ENCODE measurements around the gene GLUD1. TPM values are rescaled to one million over a fixed set of nuclear protein-coding genes. Genes with fewer than 3 reads are reported as not detected.
"Not testable (repeated sequence)": the region's sequence is repeated elsewhere in the genome, so short reads cannot be mapped to it uniquely, and the experiment has no call there.

Gene GLUD1
- polyA plus RNA-seq, 1 donor from 2014 or later, result 107 TPM

GRCh38 chr10:87013528-87013927 is 81.1 kb downstream of the GLUD1 start:
- not testable (repeated sequence) for H3K4me3 ChIP-seq (ENCODE audit: low read length); H3K9me2 ChIP-seq (ENCODE audit: insufficient read depth, low read length); H3F3A ChIP-seq (ENCODE audit: insufficient read depth, low read length, poor library complexity, severe bottlenecking); H3K9me3 ChIP-seq (ENCODE audit: low read length); H3K9ac ChIP-seq (ENCODE audit: low read length); H2AFZ ChIP-seq (ENCODE audit: low read depth, low read length); H3K27me3 ChIP-seq (ENCODE audit: insufficient read depth, low read depth, low read length); H3K27ac ChIP-seq (ENCODE audit: low read length); H3K4me2 ChIP-seq (ENCODE audit: low read length); H3K36me3 ChIP-seq (ENCODE audit: insufficient read depth, low read length); H3K79me2 ChIP-seq (replicated peaks; ENCODE audit: insufficient read depth, low read length); H4K20me1 ChIP-seq (ENCODE audit: insufficient read depth)

GRCh38 chr10:87009134-87009696 is 85.4 kb downstream of the GLUD1 start:
- H3K9me3 ChIP-seq (ENCODE audit: low read length); H4K20me1 ChIP-seq (ENCODE audit: insufficient read depth); H3K9ac ChIP-seq (ENCODE audit: low read length); H2AFZ ChIP-seq (ENCODE audit: low read depth, low read length); H3K36me3 ChIP-seq (ENCODE audit: insufficient read depth, low read length); H3F3A ChIP-seq (ENCODE audit: insufficient read depth, low read length, poor library complexity, severe bottlenecking); H3K27me3 ChIP-seq (ENCODE audit: insufficient read depth, low read depth, low read length); H3K79me2 ChIP-seq (replicated peaks; ENCODE audit: insufficient read depth, low read length); H3K4me3 ChIP-seq (ENCODE audit: low read length); H3K4me2 ChIP-seq (ENCODE audit: low read length); H3K27ac ChIP-seq (ENCODE audit: low read length); H3K9me2 ChIP-seq (ENCODE audit: insufficient read depth, low read length): not testable (repeated sequence)

- H2AFZ ChIP-seq (ENCODE audit: low read depth, low read length), result not testable (repeated sequence)
Measured at GRCh38 chr10:87008303-87008702, 86.3 kb downstream of the GLUD1 start.

GRCh38 chr10:87007674-87008073 is 87.0 kb downstream of the GLUD1 start:
- H3K9me3 ChIP-seq (ENCODE audit: low read length); H3K4me3 ChIP-seq (ENCODE audit: low read length); H3K27ac ChIP-seq (ENCODE audit: low read length); H3K4me2 ChIP-seq (ENCODE audit: low read length); H3F3A ChIP-seq (ENCODE audit: insufficient read depth, low read length, poor library complexity, severe bottlenecking); H2AFZ ChIP-seq (ENCODE audit: low read depth, low read length); H3K79me2 ChIP-seq (replicated peaks; ENCODE audit: insufficient read depth, low read length); H3K9me2 ChIP-seq (ENCODE audit: insufficient read depth, low read length); H3K27me3 ChIP-seq (ENCODE audit: insufficient read depth, low read depth, low read length); H4K20me1 ChIP-seq (ENCODE audit: insufficient read depth); H3K9ac ChIP-seq (ENCODE audit: low read length); H3K36me3 ChIP-seq (ENCODE audit: insufficient read depth, low read length): not testable (repeated sequence)

More at GRCh38 chr10:87008303-87008702, 86.3 kb downstream of the GLUD1 start:
- not testable (repeated sequence) for H3K9ac ChIP-seq (ENCODE audit: low read length); H3K27ac ChIP-seq (ENCODE audit: low read length); H3K36me3 ChIP-seq (ENCODE audit: insufficient read depth, low read length); H3K9me3 ChIP-seq (ENCODE audit: low read length); H3K4me3 ChIP-seq (ENCODE audit: low read length); H3F3A ChIP-seq (ENCODE audit: insufficient read depth, low read length, poor library complexity, severe bottlenecking); H4K20me1 ChIP-seq (ENCODE audit: insufficient read depth); H3K27me3 ChIP-seq (ENCODE audit: insufficient read depth, low read depth, low read length); H3K9me2 ChIP-seq (ENCODE audit: insufficient read depth, low read length); H3K4me2 ChIP-seq (ENCODE audit: low read length); H3K79me2 ChIP-seq (replicated peaks; ENCODE audit: insufficient read depth, low read length)

GRCh38 chr10:87007124-87007523 is 87.5 kb downstream of the GLUD1 start:
- H2AFZ ChIP-seq (ENCODE audit: low read depth, low read length); H3K4me3 ChIP-seq (ENCODE audit: low read length); H3K4me2 ChIP-seq (ENCODE audit: low read length); H4K20me1 ChIP-seq (ENCODE audit: insufficient read depth); H3F3A ChIP-seq (ENCODE audit: insufficient read depth, low read length, poor library complexity, severe bottlenecking); H3K79me2 ChIP-seq (replicated peaks; ENCODE audit: insufficient read depth, low read length); H3K36me3 ChIP-seq (ENCODE audit: insufficient read depth, low read length); H3K9me3 ChIP-seq (ENCODE audit: low read length); H3K27me3 ChIP-seq (ENCODE audit: insufficient read depth, low read depth, low read length); H3K9me2 ChIP-seq (ENCODE audit: insufficient read depth, low read length); H3K27ac ChIP-seq (ENCODE audit: low read length); H3K9ac ChIP-seq (ENCODE audit: low read length): not testable (repeated sequence)

- H3K36me3 ChIP-seq (ENCODE audit: insufficient read depth, low read length), result no peaks in the 10 kb centered on the region
- H3K27ac ChIP-seq (ENCODE audit: low read length), result no peak overlapping the region
- H2AFZ ChIP-seq (ENCODE audit: low read depth, low read length), result no peak overlapping the region
- no peak overlapping the region for H3K4me3 ChIP-seq (ENCODE audit: low read length)
- no peaks in the 10 kb centered on the region for H4K20me1 ChIP-seq (ENCODE audit: insufficient read depth)
- H3K9me2 ChIP-seq (ENCODE audit: insufficient read depth, low read length), result no peaks in the 10 kb centered on the region
- no peaks in the 10 kb centered on the region for H3K9me3 ChIP-seq (ENCODE audit: low read length)
- H3K9ac ChIP-seq (ENCODE audit: low read length), result no peak overlapping the region
- no peaks in the 10 kb centered on the region for H3K79me2 ChIP-seq (replicated peaks; ENCODE audit: insufficient read depth, low read length)
- H3K27me3 ChIP-seq (ENCODE audit: insufficient read depth, low read depth, low read length), result no peaks in the 10 kb centered on the region
- no peak overlapping the region for H3K4me2 ChIP-seq (ENCODE audit: low read length)
- no peaks in the 10 kb centered on the region for H3F3A ChIP-seq (ENCODE audit: insufficient read depth, low read length, poor library complexity, severe bottlenecking)
- TF ChIP-seq EP300 (conservative IDR thresholded peaks at IDR 0.05; ENCODE audit: poor library complexity, severe bottlenecking), result no peak
- no peak for TF ChIP-seq MXI1 (conservative IDR thresholded peaks at IDR 0.05; ENCODE audit: poor library complexity, severe bottlenecking)
- no peak for TF ChIP-seq SMC3 (conservative IDR thresholded peaks at IDR 0.05; ENCODE audit: poor library complexity)
- TF ChIP-seq REST (IDR thresholded peaks at IDR 0.05; ENCODE audit: borderline replicate concordance), result no peak
- TF ChIP-seq EZH2 (IDR thresholded peaks at IDR 0.05; ENCODE audit: borderline replicate concordance, insufficient read depth, low read length, poor library complexity, severe bottlenecking), result no peak
- no peak for TF ChIP-seq TAF1 (IDR thresholded peaks at IDR 0.05; ENCODE audit: low read depth)
- no peak for TF ChIP-seq RAD21 (conservative IDR thresholded peaks at IDR 0.05)
Measured at GRCh38 chr10:87000491-87000890, 94.2 kb downstream of the GLUD1 start.

Measured in neural cell (in vitro differentiated cells).